H1 (cell line): ENCODE measurements around the gene BOK.

Source experiments
- CEBPB ChIP-seq: IDR thresholded peaks from 2 replicates; pipeline ENCODE4 v1.6.1; 2012; ENCODE audit warnings: low read depth, low read length
- CHD2 ChIP-seq: IDR thresholded peaks from 2 replicates; pipeline ENCODE4 v1.6.1; 2012; ENCODE audit warnings: low read length, improper control_type of control experiment
- EGR1 ChIP-seq: IDR thresholded peaks from 2 replicates; pipeline ENCODE4 v1.6.1; 2011; ENCODE audit warnings: low read depth, low read length, borderline replicate concordance
- EP300 ChIP-seq, 2 experiments: IDR thresholded peaks; 1 replicate in 1 of 2; 2 replicates in 1 of 2; pipeline ENCODE4 v1.6.1; 2011 to 2012; ENCODE audit warnings: low read depth in 2 of 2, low read length in 2 of 2, mild to moderate bottlenecking in 2 of 2, borderline replicate concordance in 1 of 2, inconsistent platforms in 1 of 2, moderate library complexity in 1 of 2
- GABPA ChIP-seq: IDR thresholded peaks from 2 replicates; pipeline ENCODE4 v1.6.1; 2011; ENCODE audit warnings: mild to moderate bottlenecking, low read length, moderate library complexity, borderline replicate concordance; ENCODE audit not compliant: insufficient read depth
- POLR2A ChIP-seq, 2 experiments: IDR thresholded peaks; 1 replicate in 1 of 2; 2 replicates in 1 of 2; pipeline ENCODE4 v1.6.1; 2011; ENCODE audit warnings: low read depth in 2 of 2, low read length in 2 of 2, mild to moderate bottlenecking in 2 of 2; ENCODE audit errors: control extremely low read depth in 1 of 2
- POLR2AphosphoS5 ChIP-seq: IDR thresholded peaks from 2 replicates; pipeline ENCODE4 v1.6.1; 2011; ENCODE audit warnings: low read depth, low read length
- RNF2 ChIP-seq: fragments of 200-900, 300-1000 bp; sonication (generic); IDR thresholded peaks from 2 replicates; pipeline ENCODE4 v1.7.1; 2016; ENCODE audit warnings: borderline replicate concordance, low read depth, mild to moderate bottlenecking, antibody characterized with exemption, low read length; ENCODE audit not compliant: poor library complexity, severe bottlenecking; ENCODE audit errors: missing control alignments
- SIN3A ChIP-seq, 2 experiments: IDR thresholded peaks in 1 of 2; conservative IDR thresholded peaks in 1 of 2; 2 replicates each; pipeline ENCODE4 v1.6.1; 2011 to 2012; ENCODE audit warnings: low read length in 2 of 2, improper control_type of control experiment in 1 of 2, low read depth in 1 of 2, mild to moderate bottlenecking in 1 of 2
- YY1 ChIP-seq: IDR thresholded peaks from 2 replicates; pipeline ENCODE4 v1.6.1; 2011; ENCODE audit warnings: low read depth, mild to moderate bottlenecking, low read length
- TF ChIP-seq, protein P1 (sequence below): IDR thresholded peaks from 2 replicates; pipeline ENCODE4 v1.6.1; 2012; ENCODE audit warnings: inconsistent platforms
- TF ChIP-seq, protein P2 (sequence below), 3 experiments: IDR thresholded peaks; 1 replicate in 2 of 3; 2 replicates in 1 of 3; pipeline versions ENCODE4 v1.5.1 to v1.6.1; 2011; ENCODE audit warnings: low read length in 3 of 3, mild to moderate bottlenecking in 3 of 3, inconsistent platforms in 2 of 3, low read depth in 1 of 3, moderate library complexity in 1 of 3; ENCODE audit not compliant: insufficient read depth in 1 of 3; ENCODE audit errors: control extremely low read depth in 1 of 3

GRCh38 chr2:241612156-241613016, 53.8 kb downstream of the BOK start:
- no peak for TF ChIP-seq GABPA
- TF ChIP-seq POLR2A (IDR thresholded peaks at IDR 0.05; ENCODE audit: control extremely low read depth in 1 of 2, low read depth in 2 of 2, low read length in 2 of 2): no peak
- TF ChIP-seq, protein P1, sequence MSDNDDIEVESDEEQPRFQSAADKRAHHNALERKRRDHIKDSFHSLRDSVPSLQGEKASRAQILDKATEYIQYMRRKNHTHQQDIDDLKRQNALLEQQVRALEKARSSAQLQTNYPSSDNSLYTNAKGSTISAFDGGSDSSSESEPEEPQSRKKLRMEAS: no peak
- no peak for TF ChIP-seq EGR1
- TF ChIP-seq, protein P2, sequence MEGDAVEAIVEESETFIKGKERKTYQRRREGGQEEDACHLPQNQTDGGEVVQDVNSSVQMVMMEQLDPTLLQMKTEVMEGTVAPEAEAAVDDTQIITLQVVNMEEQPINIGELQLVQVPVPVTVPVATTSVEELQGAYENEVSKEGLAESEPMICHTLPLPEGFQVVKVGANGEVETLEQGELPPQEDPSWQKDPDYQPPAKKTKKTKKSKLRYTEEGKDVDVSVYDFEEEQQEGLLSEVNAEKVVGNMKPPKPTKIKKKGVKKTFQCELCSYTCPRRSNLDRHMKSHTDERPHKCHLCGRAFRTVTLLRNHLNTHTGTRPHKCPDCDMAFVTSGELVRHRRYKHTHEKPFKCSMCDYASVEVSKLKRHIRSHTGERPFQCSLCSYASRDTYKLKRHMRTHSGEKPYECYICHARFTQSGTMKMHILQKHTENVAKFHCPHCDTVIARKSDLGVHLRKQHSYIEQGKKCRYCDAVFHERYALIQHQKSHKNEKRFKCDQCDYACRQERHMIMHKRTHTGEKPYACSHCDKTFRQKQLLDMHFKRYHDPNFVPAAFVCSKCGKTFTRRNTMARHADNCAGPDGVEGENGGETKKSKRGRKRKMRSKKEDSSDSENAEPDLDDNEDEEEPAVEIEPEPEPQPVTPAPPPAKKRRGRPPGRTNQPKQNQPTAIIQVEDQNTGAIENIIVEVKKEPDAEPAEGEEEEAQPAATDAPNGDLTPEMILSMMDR (IDR thresholded peaks at IDR 0.05; ENCODE audit: control extremely low read depth in 1 of 3, insufficient read depth in 1 of 3, low read depth in 1 of 3, low read length in 3 of 3): no peak
- no peak for TF ChIP-seq RNF2
- no peak for TF ChIP-seq CEBPB
- no peak for TF ChIP-seq CHD2
- no peak for TF ChIP-seq SIN3A (conservative IDR thresholded peaks at IDR 0.05 in 1 of 2, IDR thresholded peaks at IDR 0.05 in 1 of 2; ENCODE audit: low read depth in 1 of 2, low read length in 2 of 2)
- TF ChIP-seq YY1: no peak
- TF ChIP-seq EP300 (IDR thresholded peaks at IDR 0.05; ENCODE audit: borderline replicate concordance in 1 of 2, low read depth in 2 of 2, low read length in 2 of 2): no peak
- no peak for TF ChIP-seq POLR2AphosphoS5
